Measurements from ENCODE around the gene DHX38.

- TF ChIP-seq POLR2A (IDR thresholded peaks at IDR 0.05) = no peak
- TF ChIP-seq, protein P1, sequence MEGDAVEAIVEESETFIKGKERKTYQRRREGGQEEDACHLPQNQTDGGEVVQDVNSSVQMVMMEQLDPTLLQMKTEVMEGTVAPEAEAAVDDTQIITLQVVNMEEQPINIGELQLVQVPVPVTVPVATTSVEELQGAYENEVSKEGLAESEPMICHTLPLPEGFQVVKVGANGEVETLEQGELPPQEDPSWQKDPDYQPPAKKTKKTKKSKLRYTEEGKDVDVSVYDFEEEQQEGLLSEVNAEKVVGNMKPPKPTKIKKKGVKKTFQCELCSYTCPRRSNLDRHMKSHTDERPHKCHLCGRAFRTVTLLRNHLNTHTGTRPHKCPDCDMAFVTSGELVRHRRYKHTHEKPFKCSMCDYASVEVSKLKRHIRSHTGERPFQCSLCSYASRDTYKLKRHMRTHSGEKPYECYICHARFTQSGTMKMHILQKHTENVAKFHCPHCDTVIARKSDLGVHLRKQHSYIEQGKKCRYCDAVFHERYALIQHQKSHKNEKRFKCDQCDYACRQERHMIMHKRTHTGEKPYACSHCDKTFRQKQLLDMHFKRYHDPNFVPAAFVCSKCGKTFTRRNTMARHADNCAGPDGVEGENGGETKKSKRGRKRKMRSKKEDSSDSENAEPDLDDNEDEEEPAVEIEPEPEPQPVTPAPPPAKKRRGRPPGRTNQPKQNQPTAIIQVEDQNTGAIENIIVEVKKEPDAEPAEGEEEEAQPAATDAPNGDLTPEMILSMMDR (IDR thresholded peaks at IDR 0.05) = no peak
These were observed 20.0 kb upstream of the DHX38 start for GRCh38 chr16:72073560-72074230.
